SU-DHL-6 (cell line): Measurements from ENCODE around the gene TNIP1.

Experiments used
- CTCF ChIP-seq: fragments of 200-600 bp; sonication (generic); IDR thresholded peaks from one replicate; pipeline ENCODE4 v1.5.1; 2017; ENCODE audit warnings: antibody characterized with exemption, mild to moderate bottlenecking, low read length, moderate library complexity; ENCODE audit not compliant: insufficient read depth, poor library complexity, severe bottlenecking
- EZH2phosphoT487 ChIP-seq: fragments of 200-600 bp; sonication (generic), shearing (Covaris generic); conservative IDR thresholded peaks from 2 replicates; pipeline ENCODE4 v1.6.1; 2018; ENCODE audit warnings: mild to moderate bottlenecking, antibody characterized with exemption, low read length, moderate library complexity, mixed read lengths

- no peak for TF ChIP-seq CTCF
- TF ChIP-seq EZH2phosphoT487 = no peak
Measured at GRCh38 chr5:151076616-151077015, 4.2 kb downstream of the TNIP1 start.
